ENCODE measurements around the gene PARVA. TPM values are rescaled to one million over a fixed set of nuclear protein-coding genes. Genes with fewer than 3 reads are reported as not detected.

PARVA gene
- polyA plus RNA-seq, 1 experiment = 142 TPM

- no peaks in the 10 kb centered on the region for H3K27me3 ChIP-seq (ENCODE audit: control insufficient read depth, insufficient read depth, low read length)
- ChIA-PET POLR2A (no interaction called here), CTCF (interaction anchor here (1.3 kb wide), 1 partner anchor 152 kb away, joined by 4 read pairs; no protein-coding TSS in a partner anchor)
- DNase-seq (ENCODE audit: low read depth, low spot score) = no peak
- H3K9me3 ChIP-seq (ENCODE audit: control insufficient read depth, insufficient read depth, low read length) = no peaks in the 10 kb centered on the region
- H3K4me3 ChIP-seq (ENCODE audit: low read depth, low read length) = no peak overlapping the region
- no peak overlapping the region for H3K27ac ChIP-seq (ENCODE audit: low read depth, low read length)
- no peak for TF ChIP-seq CTCF (IDR thresholded peaks at IDR 0.05; ENCODE audit: low read depth, low read length)
Measured at GRCh38 chr11:12483604-12484003, 106.2 kb downstream of the PARVA start.

GRCh38 chr11:12485328-12485727 lies 108.0 kb downstream of the PARVA start:
- H3K4me3 ChIP-seq (ENCODE audit: low read depth, low read length) = no peak overlapping the region
- no peak overlapping the region for H3K27ac ChIP-seq (ENCODE audit: low read depth, low read length)
- H3K9me3 ChIP-seq (ENCODE audit: control insufficient read depth, insufficient read depth, low read length) = no peaks in the 10 kb centered on the region; the same call in 1 of the 2 replicates
- DNase-seq (ENCODE audit: low read depth, low spot score) = no peak
- ChIA-PET CTCF (interaction anchor here (0.7 to 2.8 kb wide), 8 partner anchors 9 to 208 kb away, joined by 3 to 23 read pairs (median 4); no protein-coding TSS in a partner anchor), POLR2A (interaction anchor here (0.5 kb wide), 1 partner anchor 44 kb away, joined by 3 read pairs; no protein-coding TSS in a partner anchor)
- H3K27me3 ChIP-seq (ENCODE audit: control insufficient read depth, insufficient read depth, low read length) = no peaks in the 10 kb centered on the region
- TF ChIP-seq CTCF (IDR thresholded peaks at IDR 0.05; ENCODE audit: low read depth, low read length) = peak; percentile 51

- no peak for DNase-seq (ENCODE audit: low read depth, low spot score)
- no peaks in the 10 kb centered on the region; the same call in 1 of the 2 replicates for H3K9me3 ChIP-seq (ENCODE audit: control insufficient read depth, insufficient read depth, low read length)
- CTCF ChIA-PET = interaction anchor here (1.3 to 2.0 kb wide), 2 partner anchors 158 to 200 kb away, joined by 3 to 8 read pairs; no protein-coding TSS in a partner anchor
- H3K4me3 ChIP-seq (ENCODE audit: low read depth, low read length) = no peak overlapping the region
- H3K27me3 ChIP-seq (ENCODE audit: control insufficient read depth, insufficient read depth, low read length) = no peaks in the 10 kb centered on the region
- POLR2A ChIA-PET = interaction anchor here (0.7 kb wide), 1 partner anchor 24 kb away, joined by 3 read pairs; no protein-coding TSS in a partner anchor
- no peak overlapping the region for H3K27ac ChIP-seq (ENCODE audit: low read depth, low read length)
- no peak for TF ChIP-seq CTCF (IDR thresholded peaks at IDR 0.05; ENCODE audit: low read depth, low read length)
Measured at GRCh38 chr11:12489246-12489772, 111.9 kb downstream of the PARVA start.

GRCh38 chr11:12494699-12495098 lies 117.3 kb downstream of the PARVA start:
- no peaks in the 10 kb centered on the region for H3K27me3 ChIP-seq (ENCODE audit: control insufficient read depth, insufficient read depth, low read length)
- no peak for TF ChIP-seq CTCF (IDR thresholded peaks at IDR 0.05; ENCODE audit: low read depth, low read length)
- DNase-seq (ENCODE audit: low read depth, low spot score) = no peak
- H3K4me3 ChIP-seq (ENCODE audit: low read depth, low read length) = no peak overlapping the region
- H3K27ac ChIP-seq (ENCODE audit: low read depth, low read length) = no peak overlapping the region
- ChIA-PET POLR2A (no interaction called here), CTCF (interaction anchor here (0.7 to 1.3 kb wide), 4 partner anchors 10 to 659 kb away, joined by 3 to 7 read pairs (median 3); no protein-coding TSS in a partner anchor)
- no peaks in the 10 kb centered on the region for H3K9me3 ChIP-seq (ENCODE audit: control insufficient read depth, insufficient read depth, low read length)
